H9 (cell line): ENCODE results near the gene IGF1. TPM values are rescaled to one million over a fixed set of nuclear protein-coding genes. Genes with fewer than 3 reads are reported as not detected.

Experiments
- DNase-seq: peaks from one replicate; pipeline ENCODE4 v3.0.0-alpha.2; 2017
- H2AFZ ChIP-seq: one replicate; pipeline ENCODE4 v1.6.1; 2013; ENCODE audit warnings: mild to moderate bottlenecking, low read length, control low read depth, moderate library complexity
- H2AK5ac ChIP-seq: 2 replicates; pipeline ENCODE4 v1.6.1; 2013; ENCODE audit warnings: low read length, control low read depth, mixed read lengths; ENCODE audit not compliant: insufficient read length
- H2BK120ac ChIP-seq: one replicate; pipeline ENCODE4 v1.6.1; 2013; ENCODE audit warnings: low read depth, mild to moderate bottlenecking, low read length, control low read depth, inconsistent platforms; ENCODE audit not compliant: poor library complexity, severe bottlenecking
- H2BK12ac ChIP-seq: 2 replicates; pipeline ENCODE4 v1.6.1; 2013; ENCODE audit warnings: low read length, control low read depth, mixed read lengths, low read depth; ENCODE audit not compliant: insufficient read length
- H2BK15ac ChIP-seq: 2 replicates; pipeline ENCODE4 v1.6.1; 2013; ENCODE audit warnings: low read depth, low read length, control low read depth
- H2BK20ac ChIP-seq: one replicate; pipeline ENCODE4 v1.6.1; 2013; ENCODE audit warnings: low read depth, mild to moderate bottlenecking, low read length, control low read depth, inconsistent platforms; ENCODE audit not compliant: poor library complexity, severe bottlenecking
- H2BK5ac ChIP-seq: 2 replicates; pipeline ENCODE4 v1.6.1; 2013; ENCODE audit warnings: low read length, control low read depth, mixed read lengths; ENCODE audit not compliant: insufficient read length
- H3K14ac ChIP-seq: 2 replicates; pipeline ENCODE4 v1.6.1; 2013; ENCODE audit warnings: low read length, control low read depth; ENCODE audit not compliant: insufficient read depth
- H3K18ac ChIP-seq: 2 replicates; pipeline ENCODE4 v1.6.1; 2013; ENCODE audit warnings: low read depth, mild to moderate bottlenecking, mixed read lengths, low read length, control low read depth; ENCODE audit not compliant: insufficient read length
- H3K23ac ChIP-seq: 2 replicates; pipeline ENCODE4 v1.6.1; 2013; ENCODE audit warnings: low read length, control low read depth, mixed read lengths, low read depth; ENCODE audit not compliant: insufficient read length
- H3K23me2 ChIP-seq: 2 replicates; pipeline ENCODE4 v1.6.1; 2013; ENCODE audit warnings: low read depth, mild to moderate bottlenecking, mixed read lengths, low read length, control low read depth; ENCODE audit not compliant: insufficient read length, poor library complexity, severe bottlenecking
- H3K27ac ChIP-seq: 2 replicates; pipeline ENCODE4 v1.5.1; 2013; ENCODE audit warnings: low read length, control low read depth, mixed read lengths, low read depth; ENCODE audit not compliant: insufficient read length
- H3K27me3 ChIP-seq: 2 replicates; pipeline ENCODE4 v1.6.1; 2013; ENCODE audit warnings: low read length, control low read depth, inconsistent platforms; ENCODE audit not compliant: insufficient read depth
- H3K4ac ChIP-seq: 2 replicates; pipeline ENCODE4 v1.6.1; 2013; ENCODE audit warnings: low read depth, mild to moderate bottlenecking, control low read depth, inconsistent platforms, low read length, moderate library complexity
- H3K4me1 ChIP-seq: 2 replicates; pipeline ENCODE4 v1.6.1; 2013; ENCODE audit warnings: low read length, control low read depth, inconsistent platforms; ENCODE audit not compliant: insufficient read depth
- H3K4me2 ChIP-seq: 2 replicates; pipeline ENCODE4 v1.6.1; 2013; ENCODE audit warnings: low read length, control low read depth, mixed read lengths; ENCODE audit not compliant: insufficient read length, insufficient read depth
- H3K56ac ChIP-seq: 2 replicates; pipeline ENCODE4 v1.6.1; 2013; ENCODE audit warnings: low read depth, mild to moderate bottlenecking, mixed read lengths, low read length, control low read depth; ENCODE audit not compliant: insufficient read length
- H3K79me1 ChIP-seq: 2 replicates; pipeline ENCODE4 v1.6.1; 2013; ENCODE audit warnings: low read depth, mild to moderate bottlenecking, moderate library complexity, low read length, control low read depth, inconsistent platforms; ENCODE audit not compliant: insufficient read depth, poor library complexity, severe bottlenecking
- H3K79me2 ChIP-seq: 2 replicates; pipeline ENCODE4 v1.6.1; 2013; ENCODE audit warnings: low read length, control low read depth, inconsistent platforms; ENCODE audit not compliant: insufficient read depth
- H3K9ac ChIP-seq: 2 replicates; pipeline ENCODE4 v1.6.1; 2013; ENCODE audit warnings: low read length, control low read depth, mixed read lengths; ENCODE audit not compliant: insufficient read length; ENCODE audit errors: extremely low read depth
- H3K9me3 ChIP-seq: one replicate; pipeline ENCODE4 v1.6.1; 2013; ENCODE audit warnings: low read depth, low read length, inconsistent platforms; ENCODE audit not compliant: control insufficient read depth
- H3T11ph ChIP-seq: one replicate; pipeline ENCODE4 v1.6.1; 2013; ENCODE audit warnings: mild to moderate bottlenecking, low read length, control low read depth, inconsistent platforms
- H4K20me1 ChIP-seq: one replicate; pipeline ENCODE4 v1.6.1; 2013; ENCODE audit not compliant: control insufficient read depth, insufficient read length, insufficient read depth
- H4K5ac ChIP-seq: 2 replicates; pipeline ENCODE4 v1.6.1; 2013; ENCODE audit warnings: low read depth, mild to moderate bottlenecking, mixed read lengths, low read length, control low read depth; ENCODE audit not compliant: insufficient read length
- H4K8ac ChIP-seq: replicated peaks from 2 replicates; pipeline ENCODE4 v1.6.1; 2013; ENCODE audit warnings: low read length, control low read depth, mixed read lengths, low read depth; ENCODE audit not compliant: insufficient read length
- H4K91ac ChIP-seq: 2 replicates; pipeline ENCODE4 v1.6.1; 2013; ENCODE audit warnings: low read depth, mild to moderate bottlenecking, moderate library complexity, mixed read lengths, low read length, control low read depth; ENCODE audit not compliant: insufficient read length
- H3K27ac Mint-ChIP-seq, 3 experiments: 2 replicates in 2 of 3; 3 replicates in 1 of 3; pipeline ENCODE4 v1.8.0; 2020 to 2021; ENCODE audit warnings: mixed read lengths in 3 of 3, mild to moderate bottlenecking in 1 of 3, moderate library complexity in 1 of 3
- H3K27me3 Mint-ChIP-seq: 2 replicates; pipeline ENCODE4 v1.8.0; 2021; ENCODE audit warnings: low read depth, mild to moderate bottlenecking, moderate library complexity, mixed read lengths
- H3K36me3 Mint-ChIP-seq, 3 experiments: 2 replicates in 2 of 3; 3 replicates in 1 of 3; pipeline ENCODE4 v1.8.0; 2020 to 2021; ENCODE audit warnings: low read depth in 3 of 3, mixed read lengths in 3 of 3; ENCODE audit not compliant: insufficient read depth in 1 of 3
- H3K4me1 Mint-ChIP-seq, 2 experiments: 2 replicates each; pipeline ENCODE4 v1.8.0; 2020; ENCODE audit warnings: mixed read lengths in 2 of 2
- H3K4me3 Mint-ChIP-seq, 2 experiments: 2 replicates in 1 of 2; 3 replicates in 1 of 2; pipeline ENCODE4 v1.8.0; 2020 to 2021; ENCODE audit warnings: mild to moderate bottlenecking in 2 of 2, mixed read lengths in 2 of 2, moderate library complexity in 1 of 2
- H3K9me3 Mint-ChIP-seq, 2 experiments: 2 replicates in 1 of 2; 3 replicates in 1 of 2; pipeline ENCODE4 v1.8.0; 2020; ENCODE audit warnings: mild to moderate bottlenecking in 2 of 2, mixed read lengths in 2 of 2, moderate library complexity in 1 of 2
- WGBS: extraction: QIAGEN DNeasy Blood & Tissue Kit; methylation state at CpG from one replicate; pipeline ENCODE4 v1.1.7; 2013; ENCODE audit warnings: missing lambda C conversion rate, low lambda C conversion rate, mixed read lengths; ENCODE audit not compliant: insufficient read length; ENCODE audit errors: extremely low coverage; 5-methylcytosine and 5-hydroxymethylcytosine counted together
- total RNA-seq: library from RNA; stranded (reverse); gene quantifications from 2 replicates; pipeline ENCODE4 v1.2.1, GENCODE V29; 2021
- TF ChIP-seq, protein P1 (sequence below): fragments of 200-600 bp; sonication (generic); conservative IDR thresholded peaks from 3 replicates; pipeline ENCODE4 v1.8.0; 2021; ENCODE audit warnings: antibody characterized with exemption, mild to moderate bottlenecking

IGF1 gene
- total RNA-seq, 1 experiment from 2014 or later = not detected

DNA sequence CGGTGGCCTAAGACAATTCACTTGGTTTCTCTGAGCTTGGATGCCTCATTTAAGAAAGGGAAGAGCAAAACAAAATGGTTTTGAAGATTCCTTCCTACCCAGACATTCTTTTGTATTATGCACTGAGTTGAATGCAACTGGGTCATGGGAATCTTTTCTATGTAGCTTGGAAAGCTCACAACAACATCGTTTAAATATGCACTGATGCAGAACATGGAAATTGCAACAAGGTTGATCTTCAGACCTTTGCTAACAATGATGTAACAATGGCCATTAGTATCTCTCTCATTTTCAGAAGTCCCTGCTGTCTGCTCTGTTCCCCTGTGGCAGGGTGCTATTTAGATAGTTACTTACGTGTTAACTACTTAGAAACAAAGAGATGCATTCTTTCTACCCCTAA, 30.1 kb upstream of the IGF1 start:
- Histone ChIP-seq H3K4me2 (no peak overlapping the region), H3K4ac (no peak overlapping the region), H2BK120ac (no peak overlapping the region), H3K9me3 (no peaks in the 10 kb centered on the region), H3T11ph (no peak overlapping the region), H3K23ac (no peak overlapping the region), H4K91ac (no peak overlapping the region), H3K27me3 (no peaks in the 10 kb centered on the region), H2BK12ac (no peak overlapping the region), H3K18ac (no peak overlapping the region), H2BK15ac (no peak overlapping the region), H3K56ac (no peak overlapping the region), H2AFZ (no peak overlapping the region), H4K8ac (no peak overlapping the region), H2BK20ac (no peak overlapping the region), H3K14ac (no peak overlapping the region), H4K5ac (no peak overlapping the region), H3K79me2 (no peaks in the 10 kb centered on the region), H3K27ac (no peak overlapping the region), H2BK5ac (no peak overlapping the region), H4K20me1 (no peaks in the 10 kb centered on the region), H3K23me2 (no peaks in the 10 kb centered on the region), H3K9ac (no peak overlapping the region), H3K4me1 (no peaks in the 10 kb centered on the region; the same call in 1 of the 2 replicates), H2AK5ac (no peak overlapping the region), H3K79me1 (no peaks in the 10 kb centered on the region)
- WGBS = no CpG with 5 or more reads among the region's 3 CpGs
- DNase-seq = no peak
- no peak overlapping the region for H3K4me3 Mint-ChIP-seq
- TF ChIP-seq, protein P1, sequence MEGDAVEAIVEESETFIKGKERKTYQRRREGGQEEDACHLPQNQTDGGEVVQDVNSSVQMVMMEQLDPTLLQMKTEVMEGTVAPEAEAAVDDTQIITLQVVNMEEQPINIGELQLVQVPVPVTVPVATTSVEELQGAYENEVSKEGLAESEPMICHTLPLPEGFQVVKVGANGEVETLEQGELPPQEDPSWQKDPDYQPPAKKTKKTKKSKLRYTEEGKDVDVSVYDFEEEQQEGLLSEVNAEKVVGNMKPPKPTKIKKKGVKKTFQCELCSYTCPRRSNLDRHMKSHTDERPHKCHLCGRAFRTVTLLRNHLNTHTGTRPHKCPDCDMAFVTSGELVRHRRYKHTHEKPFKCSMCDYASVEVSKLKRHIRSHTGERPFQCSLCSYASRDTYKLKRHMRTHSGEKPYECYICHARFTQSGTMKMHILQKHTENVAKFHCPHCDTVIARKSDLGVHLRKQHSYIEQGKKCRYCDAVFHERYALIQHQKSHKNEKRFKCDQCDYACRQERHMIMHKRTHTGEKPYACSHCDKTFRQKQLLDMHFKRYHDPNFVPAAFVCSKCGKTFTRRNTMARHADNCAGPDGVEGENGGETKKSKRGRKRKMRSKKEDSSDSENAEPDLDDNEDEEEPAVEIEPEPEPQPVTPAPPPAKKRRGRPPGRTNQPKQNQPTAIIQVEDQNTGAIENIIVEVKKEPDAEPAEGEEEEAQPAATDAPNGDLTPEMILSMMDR = no peak
- peaks cover 8% of the 10 kb centered on the region in 2 experiments for H3K4me1 Mint-ChIP-seq
- peaks cover 2 to 11% of the 10 kb centered on the region in 2 experiments; a peak in 3 of 5 replicates for H3K9me3 Mint-ChIP-seq
- no peaks in the 10 kb centered on the region for H3K27me3 Mint-ChIP-seq
- H3K27ac Mint-ChIP-seq = no peak overlapping the region
- H3K36me3 Mint-ChIP-seq = peaks cover 0 to 4% (median 0%) of the 10 kb centered on the region in 3 experiments; a peak in 1 of 7 replicates
